CD4-positive, alpha-beta memory T cell (primary cell): Measurements from ENCODE around the gene DNAH14. TPM values are rescaled to one million over a fixed set of nuclear protein-coding genes. Genes with fewer than 3 reads are reported as not detected.
"Not testable (repeated sequence)": the region's sequence is repeated elsewhere in the genome, so short reads cannot be mapped to it uniquely, and the experiment has no call there.

Experiments
- CTCF ChIA-PET: fragments of 350-600 bp; sonication (Branson Sonifier 250); formaldehyde crosslinking; loops from one replicate; lab custom pipeline; 2021; ENCODE audit warnings: inconsistent platforms; ENCODE audit not compliant: partially characterized antibody; lab: Charles Lee
- POLR2A ChIA-PET: fragments of 350-600 bp; sonication (Branson Sonifier 250); formaldehyde crosslinking; loops from one replicate; lab custom pipeline; 2021; ENCODE audit not compliant: partially characterized antibody; lab: Charles Lee
- DNase-seq, 5 donors: peaks; one replicate each; pipeline versions ENCODE4 v3.0.0 to v3.0.0-alpha.2; 2020 to 2022; ENCODE audit warnings: mixed read lengths in 1 of 5
- H3K27ac ChIP-seq: one replicate; pipeline ENCODE4 v1.7.0; 2013; ENCODE audit warnings: low read depth, low read length
- H3K27me3 ChIP-seq: 2 replicates; pipeline ENCODE4 v1.7.0; 2013; ENCODE audit warnings: mild to moderate bottlenecking, low read length, moderate library complexity; ENCODE audit not compliant: insufficient read depth
- H3K36me3 ChIP-seq: 2 replicates; pipeline ENCODE4 v1.7.0; 2013; ENCODE audit warnings: mild to moderate bottlenecking, low read length, moderate library complexity; ENCODE audit not compliant: insufficient read depth
- H3K4me1 ChIP-seq: 2 replicates; pipeline ENCODE4 v1.7.0; 2013; ENCODE audit warnings: mild to moderate bottlenecking, low read length, moderate library complexity; ENCODE audit not compliant: insufficient read depth
- H3K4me3 ChIP-seq, 2 donors: one replicate each; pipeline ENCODE4 v1.7.0; 2013; ENCODE audit warnings: low read length in 2 of 2, mild to moderate bottlenecking in 1 of 2
- H3K9me3 ChIP-seq, 2 donors: one replicate each; pipeline ENCODE4 v1.7.0; 2013; ENCODE audit warnings: low read length in 2 of 2, control low read depth in 1 of 2; ENCODE audit not compliant: control insufficient read depth in 1 of 2
- H3K27ac Mint-ChIP-seq, 7 donors: one replicate each; pipeline ENCODE4 v1.8.0; 2020 to 2021; ENCODE audit warnings: mixed read lengths in 7 of 7, mild to moderate bottlenecking in 6 of 7, inconsistent platforms in 3 of 7, moderate library complexity in 3 of 7
- H3K27me3 Mint-ChIP-seq, 2 donors: one replicate each; pipeline ENCODE4 v1.8.0; 2020 to 2021; ENCODE audit warnings: mixed read lengths in 2 of 2
- H3K36me3 Mint-ChIP-seq, 2 donors: one replicate each; pipeline ENCODE4 v1.8.0; 2020 to 2021; ENCODE audit warnings: mixed read lengths in 2 of 2, inconsistent platforms in 1 of 2, mild to moderate bottlenecking in 1 of 2
- H3K4me1 Mint-ChIP-seq, 4 donors: one replicate each; pipeline ENCODE4 v1.8.0; 2020 to 2021; ENCODE audit warnings: mixed read lengths in 4 of 4, mild to moderate bottlenecking in 1 of 4
- H3K4me3 Mint-ChIP-seq, 8 donors: one replicate each; pipeline ENCODE4 v1.8.0; 2020 to 2021; ENCODE audit warnings: mixed read lengths in 8 of 8, mild to moderate bottlenecking in 7 of 8, moderate library complexity in 6 of 8, inconsistent platforms in 3 of 8
- H3K9me3 Mint-ChIP-seq, 8 donors: one replicate each; pipeline ENCODE4 v1.8.0; 2020 to 2021; ENCODE audit warnings: mixed read lengths in 8 of 8, mild to moderate bottlenecking in 5 of 8, inconsistent platforms in 3 of 8, moderate library complexity in 1 of 8
- intact Hi-C: fragments of 100-400 bp; cut with micrococcal nuclease; formaldehyde crosslinking; loops from one replicate; pipeline ENCODE4 v1.15.1; 2023
- polyA plus RNA-seq, 2 donors: library from polyadenylated mRNA; unstranded; fragments of 300-500 nt; fragmentation: Illumina TruSeq; gene quantifications; one replicate each; pipeline ENCODE4 v1.2.3, GENCODE V29; 2021
- total RNA-seq, 2 experiments: library from RNA; stranded (reverse); gene quantifications; one replicate each; pipeline ENCODE4 v1.2.3, GENCODE V29; 2021

The DNAH14 gene
- total and polyA plus RNA-seq, 4 experiments from 2014 or later: 0.06 TPM; not detected in 3

- H3K4me3 Mint-ChIP-seq, H3K4me1 Mint-ChIP-seq, H3K27me3 ChIP-seq, H3K27ac ChIP-seq, intact Hi-C loops, H3K4me1 ChIP-seq, H3K9me3 ChIP-seq, H3K36me3 ChIP-seq, CTCF ChIA-PET, POLR2A ChIA-PET, H3K36me3 Mint-ChIP-seq, DNase-seq, H3K4me3 ChIP-seq: not testable (repeated sequence)
- H3K27ac Mint-ChIP-seq: peak overlapping the region in 1 of 7 donors; percentile 11
- H3K9me3 Mint-ChIP-seq: peaks cover 0 to 25% (median 10%) of the 10 kb centered on the region in 8 donors
- H3K27me3 Mint-ChIP-seq: peaks cover 6 to 15% of the 10 kb centered on the region in 2 donors
Measured at GRCh38 chr1:224885376-224885775, 44.1 kb upstream of the DNAH14 start.

GRCh38 chr1:224894915-224895314 lies 34.6 kb upstream of the DNAH14 start:
- no peak overlapping the region for H3K4me3 Mint-ChIP-seq
- H3K36me3 Mint-ChIP-seq: no peaks in the 10 kb centered on the region
- intact Hi-C loops: no loop called here
- Histone ChIP-seq H3K27me3 (no peaks in the 10 kb centered on the region), H3K9me3 (no peaks in the 10 kb centered on the region), H3K36me3 (no peaks in the 10 kb centered on the region), H3K4me3 (no peak overlapping the region), H3K4me1 (no peaks in the 10 kb centered on the region), H3K27ac (no peak overlapping the region)
- POLR2A ChIA-PET: no interaction called here
- peaks cover 0 to 24% (median 13%) of the 10 kb centered on the region in 8 donors for H3K9me3 Mint-ChIP-seq
- H3K4me1 Mint-ChIP-seq: no peaks in the 10 kb centered on the region
- H3K27me3 Mint-ChIP-seq: peaks cover 7 to 12% of the 10 kb centered on the region in 2 donors
- no peak overlapping the region for H3K27ac Mint-ChIP-seq
- DNase-seq: no peak
- CTCF ChIA-PET: no interaction called here

GRCh38 chr1:224896130-224896781 lies 33.2 kb upstream of the DNAH14 start:
- H3K27me3 ChIP-seq: no peaks in the 10 kb centered on the region
- no peaks in the 10 kb centered on the region for H3K36me3 Mint-ChIP-seq
- H3K9me3 Mint-ChIP-seq: peaks cover 0 to 24% (median 13%) of the 10 kb centered on the region in 8 donors
- H3K36me3 ChIP-seq: no peaks in the 10 kb centered on the region
- no peaks in the 10 kb centered on the region for H3K4me1 Mint-ChIP-seq
- intact Hi-C loops: no loop called here
- H3K27ac Mint-ChIP-seq: no peak overlapping the region
- H3K9me3 ChIP-seq: no peaks in the 10 kb centered on the region
- no peak overlapping the region for H3K27ac ChIP-seq
- H3K4me1 ChIP-seq: no peaks in the 10 kb centered on the region
- peaks cover 7 to 12% of the 10 kb centered on the region in 2 donors for H3K27me3 Mint-ChIP-seq
- no peak overlapping the region for H3K4me3 ChIP-seq
- CTCF ChIA-PET: interaction anchor here (1.0 kb wide), 1 partner anchor 26 kb away, joined by 4 read pairs; no protein-coding TSS in a partner anchor
- DNase-seq: no peak
- no peak overlapping the region for H3K4me3 Mint-ChIP-seq
- POLR2A ChIA-PET: no interaction called here

GRCh38 chr1:224897529-224898327 lies 31.7 kb upstream of the DNAH14 start:
- Histone ChIP-seq H3K27me3 (no peaks in the 10 kb centered on the region), H3K36me3 (no peaks in the 10 kb centered on the region), H3K27ac (no peak overlapping the region), H3K9me3 (no peaks in the 10 kb centered on the region), H3K4me3 (no peak overlapping the region), H3K4me1 (no peaks in the 10 kb centered on the region)
- Mint-ChIP-seq H3K36me3 (no peaks in the 10 kb centered on the region), H3K4me1 (no peaks in the 10 kb centered on the region), H3K9me3 (peaks cover 0 to 24% (median 13%) of the 10 kb centered on the region in 8 donors), H3K27ac (no peak overlapping the region), H3K4me3 (no peak overlapping the region), H3K27me3 (peaks cover 7 to 12% of the 10 kb centered on the region in 2 donors)
- intact Hi-C loops: no loop called here
- POLR2A ChIA-PET: no interaction called here
- CTCF ChIA-PET: no interaction called here
- DNase-seq: no peak

- Histone ChIP-seq H3K4me1 (no peaks in the 10 kb centered on the region), H3K9me3 (no peaks in the 10 kb centered on the region), H3K27me3 (peaks cover 2% of the 10 kb centered on the region), H3K4me3 (no peak overlapping the region), H3K36me3 (no peaks in the 10 kb centered on the region), H3K27ac (no peak overlapping the region)
- no peak for DNase-seq
- ChIA-PET POLR2A (no interaction called here), CTCF (no interaction called here)
- H3K4me1 Mint-ChIP-seq: no peaks in the 10 kb centered on the region
- H3K4me3 Mint-ChIP-seq: no peak overlapping the region
- H3K27ac Mint-ChIP-seq: no peak overlapping the region
- intact Hi-C loops: no loop called here
- H3K27me3 Mint-ChIP-seq: peaks cover 8 to 13% of the 10 kb centered on the region in 2 donors
- peaks cover 0 to 24% (median 13%) of the 10 kb centered on the region in 8 donors for H3K9me3 Mint-ChIP-seq
- H3K36me3 Mint-ChIP-seq: no peaks in the 10 kb centered on the region
Measured at GRCh38 chr1:224898937-224899336, 30.5 kb upstream of the DNAH14 start.

- CTCF ChIA-PET: no interaction called here
- H3K27me3 ChIP-seq: peaks cover 4% of the 10 kb centered on the region
- H3K4me3 Mint-ChIP-seq: no peak overlapping the region
Measured at GRCh38 chr1:224900062-224900630, 29.3 kb upstream of the DNAH14 start.

GRCh38 chr1:224901087-224901810 lies 28.2 kb upstream of the DNAH14 start:
- DNase-seq: no peak
- H3K4me3 ChIP-seq: no peak overlapping the region
- peaks cover 15 to 16% of the 10 kb centered on the region in 2 donors for H3K27me3 Mint-ChIP-seq
- intact Hi-C loops: no loop called here
- H3K4me3 Mint-ChIP-seq: no peak overlapping the region
- no peaks in the 10 kb centered on the region for H3K9me3 ChIP-seq
- no peaks in the 10 kb centered on the region for H3K36me3 ChIP-seq
- ChIA-PET CTCF (no interaction called here), POLR2A (no interaction called here)
- no peaks in the 10 kb centered on the region for H3K4me1 Mint-ChIP-seq
- no peak overlapping the region for H3K27ac Mint-ChIP-seq
- no peaks in the 10 kb centered on the region for H3K4me1 ChIP-seq
- peaks cover 4% of the 10 kb centered on the region for H3K27me3 ChIP-seq
- H3K9me3 Mint-ChIP-seq: peaks cover 0 to 24% (median 11%) of the 10 kb centered on the region in 8 donors
- no peak overlapping the region for H3K27ac ChIP-seq
- no peaks in the 10 kb centered on the region for H3K36me3 Mint-ChIP-seq

More at GRCh38 chr1:224900062-224900630, 29.3 kb upstream of the DNAH14 start:
- peaks cover 13 to 14% of the 10 kb centered on the region in 2 donors for H3K27me3 Mint-ChIP-seq
- Histone ChIP-seq H3K9me3 (no peaks in the 10 kb centered on the region), H3K27ac (no peak overlapping the region), H3K36me3 (no peaks in the 10 kb centered on the region), H3K4me1 (no peaks in the 10 kb centered on the region), H3K4me3 (no peak overlapping the region)
- POLR2A ChIA-PET: no interaction called here
- H3K4me1 Mint-ChIP-seq: no peaks in the 10 kb centered on the region
- DNase-seq: no peak
- no peaks in the 10 kb centered on the region for H3K36me3 Mint-ChIP-seq
- intact Hi-C loops: no loop called here
- H3K9me3 Mint-ChIP-seq: peaks cover 0 to 24% (median 13%) of the 10 kb centered on the region in 8 donors
- no peak overlapping the region for H3K27ac Mint-ChIP-seq
